ENCODE results near the gene GRB14.
"Not testable (repeated sequence)": the region's sequence is repeated elsewhere in the genome, so short reads cannot be mapped to it uniquely, and the experiment has no call there.

GRB14 gene

DNA sequence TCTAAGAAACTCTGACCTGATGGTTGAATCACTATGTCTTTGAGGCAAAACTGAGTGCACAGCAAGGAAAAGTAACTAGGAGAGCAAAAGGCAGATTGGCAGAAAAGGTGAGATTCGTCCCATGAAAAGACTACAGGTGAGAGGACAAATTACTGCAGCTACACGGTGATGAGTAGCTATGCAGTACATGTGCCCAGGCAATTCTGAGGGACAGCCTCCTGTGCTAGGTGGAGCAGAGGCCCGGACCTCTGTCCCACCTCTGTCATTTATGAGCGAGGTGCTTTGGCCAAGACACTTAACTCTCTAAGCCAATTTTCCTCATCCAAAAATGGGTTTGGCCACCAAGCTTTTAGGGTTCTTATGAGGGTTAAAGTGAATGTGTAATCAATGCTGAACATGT lies 59.9 kb downstream of the GRB14 start:
- no peak overlapping the region for H3K9ac ChIP-seq (ENCODE audit: low read depth in 1 of 2, low read length in 2 of 2)

GRCh38 chr2:164560902-164561301 lies 60.4 kb downstream of the GRB14 start:
- Histone ChIP-seq H3K4me3 (ENCODE audit: low read length in 2 of 2) (no peak overlapping the region), H3K27me3 (ENCODE audit: control insufficient read depth in 2 of 2, insufficient read depth in 2 of 2, low read length in 2 of 2) (no peaks in the 10 kb centered on the region), H3K27ac (ENCODE audit: low read depth in 2 of 2, low read length in 2 of 2) (no peak overlapping the region), H3K36me3 (ENCODE audit: control insufficient read depth in 2 of 2, insufficient read depth in 2 of 2, low read length in 2 of 2) (no peaks in the 10 kb centered on the region), H3K4me1 (ENCODE audit: control insufficient read depth in 2 of 2, insufficient read depth in 2 of 2, low read length in 2 of 2) (no peaks in the 10 kb centered on the region), H3K9ac (ENCODE audit: low read depth in 1 of 2, low read length in 2 of 2) (no peak overlapping the region), H3K9me3 (ENCODE audit: control insufficient read depth in 2 of 2, low read length in 2 of 2) (no peaks in the 10 kb centered on the region)

More for the DNA sequence above, 59.9 kb downstream of the GRB14 start:
- Histone ChIP-seq H3K36me3 (ENCODE audit: control insufficient read depth in 2 of 2, insufficient read depth in 2 of 2, low read length in 2 of 2) (no peaks in the 10 kb centered on the region), H3K4me1 (ENCODE audit: control insufficient read depth in 2 of 2, insufficient read depth in 2 of 2, low read length in 2 of 2) (no peaks in the 10 kb centered on the region), H3K27ac (ENCODE audit: low read depth in 2 of 2, low read length in 2 of 2) (no peak overlapping the region), H3K4me3 (ENCODE audit: low read length in 2 of 2) (no peak overlapping the region), H3K27me3 (ENCODE audit: control insufficient read depth in 2 of 2, insufficient read depth in 2 of 2, low read length in 2 of 2) (no peaks in the 10 kb centered on the region), H3K9me3 (ENCODE audit: control insufficient read depth in 2 of 2, low read length in 2 of 2) (no peaks in the 10 kb centered on the region)

GRCh38 chr2:164560181-164560792 lies 61.0 kb downstream of the GRB14 start:
- H3K27ac ChIP-seq (ENCODE audit: low read depth in 2 of 2, low read length in 2 of 2) = no peak overlapping the region
- no peaks in the 10 kb centered on the region for H3K27me3 ChIP-seq (ENCODE audit: control insufficient read depth in 2 of 2, insufficient read depth in 2 of 2, low read length in 2 of 2)
- no peaks in the 10 kb centered on the region for H3K36me3 ChIP-seq (ENCODE audit: control insufficient read depth in 2 of 2, insufficient read depth in 2 of 2, low read length in 2 of 2)
- H3K9me3 ChIP-seq (ENCODE audit: control insufficient read depth in 2 of 2, low read length in 2 of 2) = no peaks in the 10 kb centered on the region
- no peak overlapping the region for H3K9ac ChIP-seq (ENCODE audit: low read depth in 1 of 2, low read length in 2 of 2)
- H3K4me1 ChIP-seq (ENCODE audit: control insufficient read depth in 2 of 2, insufficient read depth in 2 of 2, low read length in 2 of 2) = no peaks in the 10 kb centered on the region
- no peak overlapping the region for H3K4me3 ChIP-seq (ENCODE audit: low read length in 2 of 2)

GRCh38 chr2:164558450-164558849 lies 62.8 kb downstream of the GRB14 start:
- Histone ChIP-seq H3K4me3 (ENCODE audit: low read length in 2 of 2) (no peak overlapping the region), H3K9me3 (ENCODE audit: control insufficient read depth in 2 of 2, low read length in 2 of 2) (no peaks in the 10 kb centered on the region), H3K9ac (ENCODE audit: low read depth in 1 of 2, low read length in 2 of 2) (no peak overlapping the region), H3K4me1 (ENCODE audit: control insufficient read depth in 2 of 2, insufficient read depth in 2 of 2, low read length in 2 of 2) (no peaks in the 10 kb centered on the region), H3K27me3 (ENCODE audit: control insufficient read depth in 2 of 2, insufficient read depth in 2 of 2, low read length in 2 of 2) (no peaks in the 10 kb centered on the region), H3K36me3 (ENCODE audit: control insufficient read depth in 2 of 2, insufficient read depth in 2 of 2, low read length in 2 of 2) (no peaks in the 10 kb centered on the region), H3K27ac (ENCODE audit: low read depth in 2 of 2, low read length in 2 of 2) (no peak overlapping the region)

- Histone ChIP-seq H3K4me1 (ENCODE audit: control insufficient read depth in 2 of 2, insufficient read depth in 2 of 2, low read length in 2 of 2) (no peaks in the 10 kb centered on the region), H3K36me3 (ENCODE audit: control insufficient read depth in 2 of 2, insufficient read depth in 2 of 2, low read length in 2 of 2) (no peaks in the 10 kb centered on the region), H3K9ac (ENCODE audit: low read depth in 1 of 2, low read length in 2 of 2) (no peak overlapping the region), H3K4me3 (ENCODE audit: low read length in 2 of 2) (no peak overlapping the region), H3K9me3 (ENCODE audit: control insufficient read depth in 2 of 2, low read length in 2 of 2) (no peaks in the 10 kb centered on the region), H3K27ac (ENCODE audit: low read depth in 2 of 2, low read length in 2 of 2) (no peak overlapping the region), H3K27me3 (ENCODE audit: control insufficient read depth in 2 of 2, insufficient read depth in 2 of 2, low read length in 2 of 2) (no peaks in the 10 kb centered on the region)
These were observed 66.8 kb downstream of the GRB14 start for GRCh38 chr2:164554487-164554886.

DNA sequence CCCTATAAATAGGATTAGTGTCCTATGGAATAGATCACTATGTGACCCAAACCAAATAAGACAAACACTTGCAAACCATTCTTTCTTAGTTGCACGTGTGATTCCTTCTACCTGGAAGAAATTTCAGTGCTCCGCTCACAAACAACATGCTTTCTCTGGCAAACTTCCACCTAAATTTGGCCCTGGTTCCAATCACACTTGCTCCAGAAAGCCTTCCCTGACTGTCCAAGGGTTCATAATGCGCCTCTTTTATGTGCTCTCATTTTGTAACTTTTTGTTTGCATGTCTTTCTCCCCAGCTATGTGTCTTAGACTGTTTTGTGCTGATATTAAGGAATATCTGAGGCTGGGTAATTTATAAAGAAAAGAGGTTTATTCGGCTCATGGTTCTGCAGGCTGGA lies 69.8 kb downstream of the GRB14 start:
- Histone ChIP-seq H3K27me3 (ENCODE audit: control insufficient read depth in 2 of 2, insufficient read depth in 2 of 2, low read length in 2 of 2) (no peaks in the 10 kb centered on the region), H3K27ac (ENCODE audit: low read depth in 2 of 2, low read length in 2 of 2) (no peak overlapping the region), H3K36me3 (ENCODE audit: control insufficient read depth in 2 of 2, insufficient read depth in 2 of 2, low read length in 2 of 2) (no peaks in the 10 kb centered on the region), H3K4me3 (ENCODE audit: low read length in 2 of 2) (no peak overlapping the region), H3K9ac (ENCODE audit: low read depth in 1 of 2, low read length in 2 of 2) (no peak overlapping the region), H3K4me1 (ENCODE audit: control insufficient read depth in 2 of 2, insufficient read depth in 2 of 2, low read length in 2 of 2) (no peaks in the 10 kb centered on the region), H3K9me3 (ENCODE audit: control insufficient read depth in 2 of 2, low read length in 2 of 2) (no peaks in the 10 kb centered on the region)

GRCh38 chr2:164549705-164550104 lies 71.6 kb downstream of the GRB14 start:
- H3K27me3 ChIP-seq (ENCODE audit: control insufficient read depth in 2 of 2, insufficient read depth in 2 of 2, low read length in 2 of 2); H3K4me1 ChIP-seq (ENCODE audit: control insufficient read depth in 2 of 2, insufficient read depth in 2 of 2, low read length in 2 of 2); H3K36me3 ChIP-seq (ENCODE audit: control insufficient read depth in 2 of 2, insufficient read depth in 2 of 2, low read length in 2 of 2); H3K4me3 ChIP-seq (ENCODE audit: low read length in 2 of 2); H3K9ac ChIP-seq (ENCODE audit: low read depth in 1 of 2, low read length in 2 of 2); H3K9me3 ChIP-seq (ENCODE audit: control insufficient read depth in 2 of 2, low read length in 2 of 2); H3K27ac ChIP-seq (ENCODE audit: low read depth in 2 of 2, low read length in 2 of 2): not testable (repeated sequence)

DNA sequence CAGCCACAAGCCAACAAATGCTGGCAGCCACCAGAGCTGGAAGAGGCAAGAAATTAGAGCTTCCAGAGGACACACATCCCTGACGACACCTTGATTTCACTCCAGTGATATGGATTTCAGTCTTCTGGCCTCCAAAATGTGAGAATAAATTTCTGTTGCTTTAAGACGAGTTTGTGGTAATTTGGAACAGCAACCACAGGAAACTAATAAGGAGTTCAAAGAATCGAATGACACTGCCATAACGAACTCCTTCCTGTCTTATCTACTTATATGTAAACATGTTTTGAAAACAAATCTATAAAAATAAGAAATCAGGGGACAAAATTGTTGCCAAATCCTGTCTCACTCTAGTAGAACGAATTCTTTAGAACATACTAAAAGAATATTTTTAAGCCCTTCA lies 75.8 kb downstream of the GRB14 start:
- Histone ChIP-seq H3K4me1 (ENCODE audit: control insufficient read depth in 2 of 2, insufficient read depth in 2 of 2, low read length in 2 of 2) (no peaks in the 10 kb centered on the region), H3K27me3 (ENCODE audit: control insufficient read depth in 2 of 2, insufficient read depth in 2 of 2, low read length in 2 of 2) (no peaks in the 10 kb centered on the region), H3K4me3 (ENCODE audit: low read length in 2 of 2) (no peak overlapping the region), H3K9me3 (ENCODE audit: control insufficient read depth in 2 of 2, low read length in 2 of 2) (no peaks in the 10 kb centered on the region), H3K27ac (ENCODE audit: low read depth in 2 of 2, low read length in 2 of 2) (no peak overlapping the region), H3K36me3 (ENCODE audit: control insufficient read depth in 2 of 2, insufficient read depth in 2 of 2, low read length in 2 of 2) (no peaks in the 10 kb centered on the region), H3K9ac (ENCODE audit: low read depth in 1 of 2, low read length in 2 of 2) (no peak overlapping the region)

- Histone ChIP-seq H3K27ac (ENCODE audit: low read depth in 2 of 2, low read length in 2 of 2) (no peak overlapping the region), H3K4me3 (ENCODE audit: low read length in 2 of 2) (no peak overlapping the region), H3K27me3 (ENCODE audit: control insufficient read depth in 2 of 2, insufficient read depth in 2 of 2, low read length in 2 of 2) (no peaks in the 10 kb centered on the region), H3K9me3 (ENCODE audit: control insufficient read depth in 2 of 2, low read length in 2 of 2) (no peaks in the 10 kb centered on the region), H3K36me3 (ENCODE audit: control insufficient read depth in 2 of 2, insufficient read depth in 2 of 2, low read length in 2 of 2) (no peaks in the 10 kb centered on the region), H3K9ac (ENCODE audit: low read depth in 1 of 2, low read length in 2 of 2) (no peak overlapping the region), H3K4me1 (ENCODE audit: control insufficient read depth in 2 of 2, insufficient read depth in 2 of 2, low read length in 2 of 2) (no peaks in the 10 kb centered on the region)
These were observed 78.7 kb downstream of the GRB14 start for GRCh38 chr2:164542581-164543021.

- Histone ChIP-seq H3K27me3 (ENCODE audit: control insufficient read depth in 2 of 2, insufficient read depth in 2 of 2, low read length in 2 of 2) (no peaks in the 10 kb centered on the region), H3K27ac (ENCODE audit: low read depth in 2 of 2, low read length in 2 of 2) (no peak overlapping the region), H3K9ac (ENCODE audit: low read depth in 1 of 2, low read length in 2 of 2) (no peak overlapping the region), H3K36me3 (ENCODE audit: control insufficient read depth in 2 of 2, insufficient read depth in 2 of 2, low read length in 2 of 2) (no peaks in the 10 kb centered on the region), H3K4me1 (ENCODE audit: control insufficient read depth in 2 of 2, insufficient read depth in 2 of 2, low read length in 2 of 2) (no peaks in the 10 kb centered on the region), H3K4me3 (ENCODE audit: low read length in 2 of 2) (no peak overlapping the region), H3K9me3 (ENCODE audit: control insufficient read depth in 2 of 2, low read length in 2 of 2) (no peaks in the 10 kb centered on the region)
These were observed 82.9 kb downstream of the GRB14 start for GRCh38 chr2:164538240-164538866.

Measured in mucosa of rectum (tissue), 2 donors.